Caki2 (cell line): ENCODE measurements around the gene PLCB1. TPM values are rescaled to one million over a fixed set of nuclear protein-coding genes. Genes with fewer than 3 reads are reported as not detected.
A peak's percentile ranks its signal among the peaks of the same experiment; 100 is the strongest.
"Not testable (repeated sequence)": the region's sequence is repeated elsewhere in the genome, so short reads cannot be mapped to it uniquely, and the experiment has no call there.

ENCODE experiments used
- DNase-seq: peaks from one replicate; pipeline ENCODE4 v3.0.0-alpha.2; 2015; ENCODE audit warnings: low read depth
- in situ Hi-C: cut with HindIII; loops from 2 replicates; pipeline ENCODE4 v1.10.0; 2016; ENCODE audit warnings: low sequenced_read_pairs, low pct_unique_long_range_greater_than_20kb, mixed read lengths
- total RNA-seq: library from RNA; depleted of rRNA; stranded (reverse); fragments of >200 nt; shearing (Covaris generic); gene quantifications from 2 replicates; pipeline ENCODE4 v1.2.3, GENCODE V29; 2014; ENCODE audit warnings: low replicate concordance

Gene PLCB1
- total RNA-seq, 1 experiment from 2014 or later, result 2.4 TPM

GRCh38 chr20:8547968-8548588, 416.0 kb downstream of the PLCB1 start:
- DNase-seq, result no peak
- in situ Hi-C loops, result no loop called here

- in situ Hi-C loops, result no loop called here
- DNase-seq, result no peak
Measured at GRCh38 chr20:8549192-8549591, 417.1 kb downstream of the PLCB1 start.

- DNase-seq, result no peak
- in situ Hi-C loops, result no loop called here
Measured at GRCh38 chr20:8557711-8558110, 425.6 kb downstream of the PLCB1 start.

- DNase-seq, result no peak
- in situ Hi-C loops, result no loop called here
Measured at GRCh38 chr20:8562356-8562755, 430.3 kb downstream of the PLCB1 start.

- in situ Hi-C loops, result no loop called here
- no peak for DNase-seq
Measured at GRCh38 chr20:8568075-8568474, 436.0 kb downstream of the PLCB1 start.

- in situ Hi-C loops, result no loop called here
- DNase-seq, result no peak
Measured at GRCh38 chr20:8569766-8570165, 437.7 kb downstream of the PLCB1 start.

- in situ Hi-C loops, result no loop called here
- no peak for DNase-seq
Measured at GRCh38 chr20:8571611-8572010, 439.5 kb downstream of the PLCB1 start.

- in situ Hi-C loops, result no loop called here
- no peak for DNase-seq
Measured at GRCh38 chr20:8573686-8574085, 441.6 kb downstream of the PLCB1 start.

GRCh38 chr20:8575114-8575513, 443.0 kb downstream of the PLCB1 start:
- DNase-seq, result no peak
- in situ Hi-C loops, result no loop called here

GRCh38 chr20:8578161-8578865, 446.2 kb downstream of the PLCB1 start:
- DNase-seq, result no peak
- in situ Hi-C loops, result no loop called here

- in situ Hi-C loops, result no loop called here
- no peak for DNase-seq
Measured at GRCh38 chr20:8579035-8579434, 447.0 kb downstream of the PLCB1 start.

- in situ Hi-C loops, result no loop called here
- DNase-seq, result no peak
Measured at GRCh38 chr20:8581446-8582183, 449.5 kb downstream of the PLCB1 start.

- no peak for DNase-seq
- in situ Hi-C loops, result no loop called here
Measured at GRCh38 chr20:8583012-8583565, 451.0 kb downstream of the PLCB1 start.

- no peak for DNase-seq
- in situ Hi-C loops, result no loop called here
Measured at GRCh38 chr20:8583566-8584043, 451.5 kb downstream of the PLCB1 start.

- no peak for DNase-seq
- in situ Hi-C loops, result no loop called here
Measured at GRCh38 chr20:8587251-8587650, 455.2 kb downstream of the PLCB1 start.

- in situ Hi-C loops, result no loop called here
Measured at GRCh38 chr20:8587810-8588209, 455.7 kb downstream of the PLCB1 start.

GRCh38 chr20:8589956-8590355, 457.9 kb downstream of the PLCB1 start:
- DNase-seq, result no peak
- in situ Hi-C loops, result no loop called here

More at GRCh38 chr20:8587810-8588209, 455.7 kb downstream of the PLCB1 start:
- DNase-seq, result no peak

- in situ Hi-C loops, result not testable (repeated sequence)
- peak; percentile 40 for DNase-seq
Measured at GRCh38 chr20:8600910-8601541, 469.0 kb downstream of the PLCB1 start.

- DNase-seq, result peak; percentile 58
- in situ Hi-C loops, result no loop called here
Measured at GRCh38 chr20:8601542-8601912, 469.5 kb downstream of the PLCB1 start.
